Renal cortical epithelial cell (primary cell): ENCODE data around the gene TNFAIP3. TPM values are rescaled to one million over a fixed set of nuclear protein-coding genes. Genes with fewer than 3 reads are reported as not detected.

Experiments used
- DNase-seq: peaks from one replicate; pipeline ENCODE4 v3.0.0-alpha.2; 2011; ENCODE audit warnings: low read depth
- total RNA-seq: library from RNA; depleted of rRNA; stranded (reverse); fragments of >200 nt; gene quantifications from 2 replicates; pipeline ENCODE4 v1.2.3, GENCODE V29; 2014

The TNFAIP3 gene
- total RNA-seq, 1 donor from 2014 or later: 35.2 TPM

DNA sequence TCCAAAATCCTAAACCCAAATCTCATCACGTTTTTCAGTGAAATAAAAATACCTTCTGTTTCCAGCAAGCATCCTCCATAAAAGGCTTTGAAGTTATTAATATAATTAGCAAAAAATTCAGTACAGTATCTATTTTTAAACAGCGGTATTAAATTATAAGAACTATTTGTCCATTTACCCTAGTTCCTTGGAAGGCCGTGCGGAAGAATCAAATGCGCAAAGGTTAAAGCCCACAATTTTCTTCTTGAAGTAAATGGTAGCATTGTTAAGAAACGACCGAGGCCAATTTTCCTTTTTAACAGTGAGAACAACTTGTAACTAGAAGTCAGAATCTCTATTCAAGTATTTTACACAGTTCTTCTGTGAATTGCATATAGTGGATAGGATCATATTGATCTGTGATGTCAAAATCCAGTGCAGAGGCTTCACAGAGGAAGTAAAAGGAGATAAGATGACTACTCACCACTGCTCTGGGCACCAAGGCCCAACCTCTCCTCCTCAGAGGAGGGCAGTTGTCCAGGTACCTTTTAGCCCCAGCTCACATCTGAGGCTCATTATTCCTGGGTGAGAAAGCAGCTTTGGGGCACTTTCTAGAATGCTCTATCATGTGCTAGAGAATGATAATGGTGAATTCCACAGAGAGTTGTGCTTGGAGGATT is 36.3 kb downstream of the TNFAIP3 start:
- DNase-seq: no peak

DNA sequence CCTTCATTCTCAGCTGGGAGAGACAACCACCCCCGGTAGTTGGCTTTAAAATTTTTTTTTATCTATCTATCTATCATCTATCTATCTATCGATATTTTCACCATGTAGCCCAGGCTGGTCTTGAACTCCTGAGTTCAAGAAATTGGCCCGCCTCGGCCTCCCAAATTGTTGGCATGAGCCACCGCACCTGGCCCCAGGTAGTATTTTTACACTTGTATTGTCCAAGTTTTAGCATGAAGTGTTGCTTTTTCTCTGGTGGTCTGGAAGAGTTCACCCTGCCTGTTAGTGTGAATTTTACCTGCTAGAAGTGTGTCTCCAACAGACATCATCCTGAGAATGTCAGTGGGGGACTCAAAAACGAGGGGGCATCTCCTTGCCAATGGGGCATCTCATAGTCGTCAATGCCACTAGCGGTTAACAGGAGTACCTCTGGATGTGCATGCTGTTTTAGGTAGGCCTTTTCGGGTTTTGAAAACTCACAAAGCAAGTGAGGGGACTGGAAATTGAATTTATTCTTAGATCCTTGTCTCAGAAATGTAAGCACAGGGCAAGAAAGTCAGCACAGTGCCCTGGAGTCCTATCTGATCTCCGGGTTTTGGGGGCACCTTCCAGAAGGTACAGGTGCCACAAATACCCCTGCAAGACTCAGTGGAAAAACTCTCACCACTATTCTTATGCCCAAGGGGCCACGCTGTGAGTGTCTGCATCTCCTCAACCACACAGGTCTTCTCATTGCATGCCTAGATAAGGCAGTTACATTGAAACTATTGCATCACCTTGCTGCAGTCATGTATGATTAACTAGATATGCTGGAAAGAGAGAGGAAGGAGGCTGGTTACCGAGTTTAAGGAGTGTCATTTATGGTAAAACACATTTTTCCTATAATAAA is 37.1 kb downstream of the TNFAIP3 start:
- DNase-seq: peak; percentile 92

DNA sequence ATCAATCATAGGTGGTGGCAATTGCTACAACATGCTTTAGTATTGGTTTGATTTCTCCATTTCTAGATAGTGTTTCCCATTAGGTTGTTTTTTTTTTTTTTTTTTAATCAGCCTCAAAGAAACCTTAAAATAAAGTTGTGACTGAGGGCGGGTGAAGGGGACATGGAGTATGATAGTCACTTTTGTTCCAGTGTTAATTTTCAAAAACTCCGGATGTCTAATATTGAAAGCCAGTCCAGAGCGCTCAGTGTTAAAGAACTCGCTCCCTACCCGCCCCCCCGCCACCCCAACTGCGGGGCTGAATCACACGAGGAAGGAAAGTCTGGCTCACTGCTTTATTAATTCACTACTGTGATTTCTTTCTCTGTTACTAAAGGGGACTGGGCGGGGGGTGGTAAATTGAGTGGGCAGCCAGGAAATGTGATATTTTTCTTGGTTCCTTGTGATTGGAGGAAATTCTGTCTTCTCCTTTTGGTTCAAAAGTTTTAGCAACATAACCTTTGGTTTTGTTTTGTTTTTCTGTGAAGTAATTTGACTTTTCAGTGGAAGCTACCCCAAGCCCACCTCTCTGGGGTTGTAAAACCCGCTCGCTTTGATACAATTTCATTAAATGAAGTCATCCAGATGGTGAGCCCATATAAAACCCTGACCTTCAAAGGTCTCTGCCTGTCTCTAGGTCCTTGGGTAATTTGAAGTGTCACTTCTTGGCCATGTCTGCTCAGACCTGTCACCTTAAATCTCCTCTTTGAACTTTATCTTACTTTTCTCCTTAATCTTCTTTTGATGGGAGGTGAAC is 38.0 kb downstream of the TNFAIP3 start:
- peak; percentile 57 for DNase-seq

DNA sequence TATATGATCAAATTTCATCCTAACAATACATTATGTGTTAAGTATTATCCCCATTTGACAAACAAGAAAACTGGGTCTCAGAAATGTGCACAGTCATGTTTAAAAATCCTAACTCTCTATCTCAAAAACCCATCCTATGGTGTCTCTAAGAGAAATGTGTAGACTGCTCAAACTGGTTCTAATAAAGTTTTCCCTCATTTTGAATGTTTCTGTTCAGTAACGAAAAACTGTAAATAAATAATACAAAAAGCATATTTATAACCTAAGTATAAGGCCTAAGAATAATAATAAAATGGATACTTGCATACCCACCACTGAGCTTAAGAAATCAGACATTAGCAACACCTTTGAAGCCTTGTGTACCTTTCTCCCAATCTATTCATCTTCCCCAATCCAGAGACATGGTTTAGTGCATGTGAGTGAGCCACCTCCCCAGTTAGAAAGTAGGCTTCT is 39.0 kb downstream of the TNFAIP3 start:
- no peak for DNase-seq

DNA sequence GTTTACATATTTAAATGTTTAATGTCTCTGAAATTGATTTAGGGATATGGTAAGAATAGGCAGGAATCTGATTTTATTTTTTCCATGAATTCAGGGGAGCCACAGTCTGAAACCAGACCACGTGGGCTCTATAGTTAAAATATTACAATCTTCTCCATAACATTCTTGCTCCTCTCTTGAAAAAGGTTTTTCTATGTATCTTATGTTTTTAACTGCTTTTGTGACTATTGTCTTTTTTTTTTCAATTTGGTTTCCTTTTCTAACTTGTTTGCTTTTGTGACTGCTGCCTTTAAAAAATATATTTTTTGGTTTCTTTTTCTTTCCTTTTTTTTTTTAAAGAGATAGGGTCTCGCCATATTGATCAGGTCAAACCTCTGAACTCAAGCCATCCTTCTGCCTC is 40.1 kb downstream of the TNFAIP3 start:
- DNase-seq: no peak

DNA sequence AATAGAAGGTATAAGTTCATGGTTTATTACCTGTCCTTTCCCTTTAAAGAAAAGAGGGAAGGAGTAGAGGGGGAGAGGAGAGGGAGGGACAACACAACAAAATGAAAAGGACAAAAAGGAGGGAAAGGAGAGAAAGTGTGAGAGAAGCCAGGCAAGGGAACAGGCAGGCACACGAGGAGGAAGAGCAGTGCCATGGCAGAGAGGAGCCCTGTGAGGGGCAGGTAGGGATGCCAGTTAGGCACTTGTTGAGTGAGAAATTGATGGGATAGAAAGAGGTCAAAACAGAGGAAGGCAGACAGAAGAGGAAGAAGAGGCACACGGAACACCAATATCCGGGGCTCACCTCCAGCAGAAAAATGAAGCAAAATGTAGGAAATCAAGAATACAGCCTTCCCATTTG is 42.5 kb downstream of the TNFAIP3 start:
- no peak for DNase-seq

DNA sequence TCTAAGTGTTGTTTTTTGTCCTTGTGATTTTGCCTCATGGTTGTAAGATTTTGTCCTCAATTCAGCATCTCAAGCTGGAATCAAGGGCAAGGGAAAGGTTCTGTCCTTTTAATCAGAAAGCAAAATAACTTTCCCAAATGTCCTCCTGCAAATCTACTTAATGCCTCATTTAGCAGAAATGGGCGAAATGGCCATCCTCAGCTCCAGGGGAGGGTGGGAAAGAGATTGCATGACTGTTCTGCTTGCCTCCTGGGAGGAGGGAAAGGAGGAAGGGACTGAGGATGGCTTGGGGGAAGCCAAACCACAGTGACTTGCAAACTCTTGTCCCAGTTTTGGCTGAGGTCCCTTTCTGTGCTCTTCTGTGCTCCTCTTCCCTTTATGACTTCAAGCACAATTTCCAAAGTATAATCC is 43.4 kb downstream of the TNFAIP3 start:
- peak; percentile 57 for DNase-seq

DNA sequence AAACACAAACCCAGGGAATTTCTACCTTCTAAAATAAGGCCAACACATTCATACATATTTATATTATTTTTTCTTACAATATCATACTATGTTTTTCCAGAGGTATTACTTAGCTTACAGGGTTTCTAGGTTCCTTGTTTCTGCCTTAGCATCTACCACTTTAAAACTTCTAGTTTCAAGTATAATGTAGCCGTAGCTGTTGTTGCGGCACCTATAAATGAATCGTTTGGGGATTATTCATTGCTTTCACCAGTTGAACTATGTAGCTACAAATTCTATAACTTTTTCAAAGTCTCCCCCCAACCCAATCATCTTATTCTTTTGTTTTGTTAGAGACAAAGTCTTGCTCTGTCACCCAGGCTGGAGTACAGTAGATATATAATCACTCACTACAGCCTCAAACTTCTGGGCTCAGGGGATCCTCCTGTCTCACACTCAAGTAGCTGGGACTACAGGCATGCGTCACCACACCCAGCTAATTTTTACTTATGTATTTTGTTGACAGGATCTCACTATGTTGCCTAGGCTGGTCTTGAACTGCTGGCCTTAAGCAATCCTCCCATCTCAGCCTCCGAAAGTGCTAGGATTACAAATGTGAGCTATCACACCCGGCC is 43.9 kb downstream of the TNFAIP3 start:
- DNase-seq: no peak

DNA sequence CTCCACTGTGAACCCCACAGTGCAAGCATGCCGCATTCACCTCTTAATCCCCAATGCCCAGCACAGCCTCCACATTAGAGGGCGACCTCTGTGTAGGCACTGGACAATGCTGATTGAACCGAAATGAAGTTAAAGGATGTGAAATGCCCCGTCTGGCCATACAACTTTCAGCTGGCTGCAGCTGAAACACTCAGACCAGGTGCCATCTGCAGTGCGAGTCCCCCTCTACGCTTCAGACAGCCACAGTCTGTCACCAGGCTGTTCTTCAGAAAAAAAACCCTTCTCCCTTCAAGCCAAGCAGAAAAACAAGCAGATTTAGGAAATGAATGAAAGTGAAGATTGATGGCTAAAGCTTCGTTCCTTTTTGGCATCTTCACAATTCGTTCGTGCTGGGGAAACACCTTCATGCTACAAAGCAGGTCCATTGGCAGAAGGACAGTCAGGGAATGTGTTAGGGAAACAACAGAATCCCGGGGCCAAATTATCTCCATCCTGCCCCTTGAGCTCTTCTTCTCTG is 44.7 kb downstream of the TNFAIP3 start:
- DNase-seq: no peak

DNA sequence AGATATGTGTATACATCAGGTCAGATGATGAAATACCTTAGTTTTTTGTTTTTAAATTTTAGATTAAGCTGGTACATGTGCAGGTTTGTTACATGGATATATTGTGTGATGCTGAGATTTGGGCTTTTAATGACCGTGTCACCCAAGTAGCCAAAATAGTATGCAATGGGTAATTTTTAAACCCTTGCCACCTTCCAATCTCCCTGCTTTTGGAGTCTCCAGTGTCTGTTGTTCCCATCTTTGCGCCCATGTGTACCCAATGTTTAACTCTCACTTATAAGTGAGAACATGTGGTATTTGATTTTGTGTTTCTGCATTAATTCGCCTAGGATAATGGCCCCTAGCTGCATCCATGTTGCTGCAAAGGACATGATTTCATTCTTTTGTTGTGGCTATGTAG is 45.8 kb downstream of the TNFAIP3 start:
- no peak for DNase-seq

DNA sequence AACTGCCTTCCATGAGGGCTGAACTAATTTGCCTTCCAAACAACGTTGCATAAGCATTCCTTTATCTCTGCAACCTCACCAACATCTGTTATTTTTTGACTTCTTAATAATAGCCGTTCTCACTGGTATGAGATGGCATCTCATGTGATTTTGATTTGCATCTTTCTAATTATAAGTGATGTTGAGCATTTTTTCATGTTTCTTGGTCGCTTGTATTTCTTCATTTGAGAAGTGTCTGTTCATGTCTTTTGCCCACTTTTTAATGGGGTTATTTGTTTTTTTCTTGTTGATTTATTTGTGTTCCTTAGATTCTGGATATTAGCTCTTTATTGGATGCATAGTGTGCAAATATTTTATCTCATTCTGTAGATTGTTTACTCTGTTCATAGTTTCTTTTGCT is 46.4 kb downstream of the TNFAIP3 start:
- DNase-seq: no peak

DNA sequence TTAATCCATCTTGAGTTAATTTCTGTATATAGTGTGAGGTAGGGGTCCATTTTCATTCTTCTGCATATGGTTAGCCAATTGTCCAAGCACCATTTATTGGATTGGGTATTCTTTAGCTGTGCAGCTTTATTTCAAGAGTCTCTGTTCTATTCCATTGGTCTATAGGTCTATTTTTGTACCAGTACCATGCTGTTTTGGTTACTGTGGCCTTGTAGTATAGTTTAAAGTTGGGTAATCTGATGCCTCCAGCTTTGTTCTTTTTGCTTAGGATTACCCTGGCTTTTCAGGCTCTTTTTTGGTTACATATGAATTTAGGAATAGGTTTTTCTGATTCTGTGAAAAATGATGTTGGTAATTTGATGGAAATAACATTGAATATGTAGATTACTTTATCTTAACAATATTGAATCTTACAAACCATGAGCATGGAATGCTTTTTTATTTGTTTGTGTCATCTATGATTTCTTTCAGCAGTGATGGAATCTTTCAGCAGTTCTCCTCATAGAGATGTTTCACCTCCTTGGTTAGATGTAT is 47.0 kb downstream of the TNFAIP3 start:
- DNase-seq: no peak

DNA sequence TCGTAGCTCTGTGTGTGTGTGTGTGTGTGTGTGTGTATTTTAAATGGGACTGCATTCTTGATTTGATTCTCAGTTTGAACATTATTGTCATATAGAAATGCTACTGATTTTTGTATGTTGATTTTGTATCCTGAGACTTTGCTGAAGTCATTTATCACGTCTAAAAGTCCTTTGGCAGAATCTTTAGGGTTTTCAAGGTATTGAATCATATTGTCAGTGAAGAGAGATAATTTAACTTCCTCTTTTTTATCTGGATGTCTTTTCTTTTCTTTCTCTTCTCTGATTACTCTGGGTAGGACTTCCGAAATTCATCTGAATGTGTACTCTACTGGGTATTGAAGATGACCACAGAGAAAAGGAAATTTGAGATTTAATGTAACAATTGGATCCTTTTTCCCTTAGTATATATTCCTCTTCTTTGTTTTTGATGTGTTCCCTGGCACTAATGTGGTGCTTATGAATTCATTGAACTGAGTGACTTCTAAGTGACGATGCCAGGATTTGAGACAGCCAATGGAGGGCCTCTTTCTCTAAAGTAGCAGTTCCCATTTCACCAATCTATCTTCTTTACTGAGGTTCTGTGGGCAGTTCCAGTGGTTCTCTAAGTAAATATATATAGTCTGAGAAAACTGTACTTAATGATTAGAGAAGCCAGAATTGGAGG is 47.6 kb downstream of the TNFAIP3 start:
- DNase-seq: no peak

DNA sequence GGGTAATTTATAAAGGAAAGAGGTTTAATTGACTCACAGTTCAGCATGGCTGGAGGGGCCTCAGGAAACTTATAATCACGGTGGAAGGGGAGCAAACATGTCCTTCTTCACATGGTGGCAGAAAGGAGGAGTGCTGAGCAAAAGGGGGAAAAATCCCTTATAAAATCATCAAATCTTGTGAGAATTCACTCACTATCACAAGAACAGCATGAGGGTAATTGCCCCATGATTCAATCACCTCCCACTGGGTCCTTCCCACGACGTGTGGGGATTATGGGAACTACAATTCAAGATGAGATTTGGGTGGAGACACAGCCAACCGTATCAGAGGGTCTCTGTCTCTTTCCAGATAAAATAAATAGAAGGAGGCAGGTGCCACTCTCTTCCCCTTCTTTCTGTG is 48.7 kb downstream of the TNFAIP3 start:
- no peak for DNase-seq

DNA sequence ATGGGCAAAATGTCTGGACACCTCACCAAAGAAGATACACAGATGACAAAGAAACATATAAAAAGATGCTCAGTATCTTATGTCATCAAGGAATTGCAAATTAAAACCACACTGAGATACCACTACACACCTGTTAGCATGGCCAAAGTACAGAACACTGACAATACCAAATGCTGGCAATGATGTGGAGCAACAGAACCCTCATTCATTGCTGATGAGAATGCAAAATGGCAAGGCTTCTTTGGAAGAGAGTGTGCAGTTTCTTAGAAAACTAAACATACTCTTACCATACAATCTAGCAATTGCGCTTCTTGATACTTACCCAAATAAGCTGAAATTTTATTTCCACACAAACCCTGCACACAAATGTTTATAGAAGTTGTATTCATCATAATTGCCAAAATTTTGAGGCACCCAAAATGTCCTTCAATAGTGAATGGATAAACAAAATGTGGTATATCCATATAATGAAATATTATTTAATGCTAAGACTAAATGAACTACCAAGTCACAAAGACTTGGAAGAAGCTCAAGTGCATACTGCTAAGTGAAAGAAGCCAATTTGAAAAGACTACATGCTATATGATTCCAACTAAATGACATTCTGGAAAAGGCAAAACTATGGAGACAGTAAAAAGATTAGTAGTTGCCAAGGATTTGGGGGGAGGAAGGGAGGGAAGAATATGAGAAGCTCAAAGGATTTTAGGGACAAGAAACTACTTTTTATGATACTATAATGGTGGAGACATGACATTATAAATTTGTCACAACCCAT is 50.7 kb downstream of the TNFAIP3 start:
- DNase-seq: no peak

DNA sequence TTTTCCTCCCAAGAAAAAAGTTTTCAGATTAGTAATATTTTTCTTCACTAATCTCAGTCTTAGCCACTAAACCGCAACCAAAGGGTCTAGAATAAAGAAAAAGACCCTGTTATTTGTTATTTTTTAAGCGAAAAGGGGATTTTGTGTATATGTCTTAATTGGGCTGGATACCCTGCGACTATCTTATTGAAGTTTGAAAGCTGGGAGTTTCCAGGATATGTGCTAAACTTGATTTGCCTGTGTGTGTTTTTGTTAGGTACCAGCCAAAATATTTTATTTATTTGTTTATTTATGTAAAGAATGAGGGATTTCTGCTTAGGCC is 52.4 kb downstream of the TNFAIP3 start:
- DNase-seq: no peak

DNA sequence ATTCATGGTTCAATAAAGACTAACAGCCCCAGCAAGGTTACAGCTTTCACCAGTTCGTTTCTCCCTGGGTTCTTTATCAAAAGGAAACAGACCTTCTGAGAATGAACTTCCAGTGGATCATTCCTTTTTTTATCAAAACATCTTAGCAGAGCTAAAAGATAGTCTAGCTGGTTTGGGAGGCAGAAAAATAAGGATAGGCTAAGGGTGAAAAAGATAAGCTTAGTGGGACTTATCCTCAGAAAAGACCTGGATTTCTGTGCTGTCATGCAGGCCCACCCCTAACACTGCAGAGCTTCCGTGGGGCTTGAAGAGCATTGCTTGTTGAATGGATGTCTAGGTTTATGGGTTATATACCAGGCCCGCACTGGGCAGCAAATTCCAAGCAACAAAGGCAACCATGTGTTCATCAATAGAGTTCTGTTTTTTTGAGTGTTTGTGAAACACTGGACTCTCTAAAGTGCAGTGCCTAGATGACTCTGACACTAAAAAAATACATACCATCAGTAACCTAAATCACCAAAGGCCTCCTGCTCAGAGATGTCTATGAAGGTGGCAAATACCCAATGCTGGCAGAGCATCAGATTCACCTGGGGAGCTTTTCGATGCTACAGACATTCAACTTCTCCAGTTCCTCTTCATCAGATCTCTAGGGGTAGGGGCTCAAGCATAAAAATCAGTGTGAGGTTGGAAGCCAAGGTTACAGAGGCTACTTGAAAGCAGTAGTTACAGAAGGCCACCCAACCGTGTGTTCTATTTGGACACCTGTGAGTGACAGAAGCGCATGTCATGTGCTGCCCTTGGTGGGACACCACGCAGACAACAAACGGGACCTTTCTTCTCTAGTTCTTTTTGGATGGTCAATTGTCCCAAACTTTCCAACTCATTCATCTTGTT is 53.0 kb downstream of the TNFAIP3 start:
- no peak for DNase-seq

DNA sequence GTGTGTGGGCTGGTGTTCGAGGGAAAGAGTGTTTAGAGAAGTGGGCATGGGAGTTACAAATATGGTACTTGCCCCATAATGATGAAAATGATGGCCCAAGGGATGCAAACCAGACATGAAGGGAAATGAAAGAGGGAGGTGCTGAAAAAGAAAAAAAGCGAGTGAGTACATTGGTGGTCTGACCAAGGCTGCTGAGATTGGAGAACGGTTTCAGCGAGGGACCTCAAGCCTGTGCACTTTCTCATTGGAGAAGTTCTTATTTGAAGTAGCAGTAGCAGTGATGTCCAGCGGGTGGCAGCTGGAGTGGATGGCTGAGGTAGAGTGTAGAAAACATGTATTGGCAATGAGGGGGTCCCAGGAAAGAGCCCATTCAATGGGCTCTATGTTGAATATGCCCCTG is 54.8 kb downstream of the TNFAIP3 start:
- DNase-seq: no peak
